Peyer's patch (tissue), 4 donors: ENCODE results near the gene TMCO4.

Experiments
- POLR2A ChIP-seq, 2 donors: fragments of 450-650 bp; IDR thresholded peaks; one replicate each; pipeline ENCODE4 v1.5.1; 2017; ENCODE audit warnings: antibody characterized with exemption in 2 of 2, mild to moderate bottlenecking in 2 of 2, moderate library complexity in 2 of 2
- TF ChIP-seq, protein P1 (sequence below), 6 experiments: fragments of 450-650 bp in 4 of 6; fragments of 200-600 bp in 2 of 6; sonication (generic) in 1 of 6; IDR thresholded peaks; one replicate each; pipeline ENCODE4 v1.5.1; 2017 to 2019; ENCODE audit warnings: antibody characterized with exemption in 6 of 6, mild to moderate bottlenecking in 3 of 6, moderate library complexity in 1 of 6

DNA sequence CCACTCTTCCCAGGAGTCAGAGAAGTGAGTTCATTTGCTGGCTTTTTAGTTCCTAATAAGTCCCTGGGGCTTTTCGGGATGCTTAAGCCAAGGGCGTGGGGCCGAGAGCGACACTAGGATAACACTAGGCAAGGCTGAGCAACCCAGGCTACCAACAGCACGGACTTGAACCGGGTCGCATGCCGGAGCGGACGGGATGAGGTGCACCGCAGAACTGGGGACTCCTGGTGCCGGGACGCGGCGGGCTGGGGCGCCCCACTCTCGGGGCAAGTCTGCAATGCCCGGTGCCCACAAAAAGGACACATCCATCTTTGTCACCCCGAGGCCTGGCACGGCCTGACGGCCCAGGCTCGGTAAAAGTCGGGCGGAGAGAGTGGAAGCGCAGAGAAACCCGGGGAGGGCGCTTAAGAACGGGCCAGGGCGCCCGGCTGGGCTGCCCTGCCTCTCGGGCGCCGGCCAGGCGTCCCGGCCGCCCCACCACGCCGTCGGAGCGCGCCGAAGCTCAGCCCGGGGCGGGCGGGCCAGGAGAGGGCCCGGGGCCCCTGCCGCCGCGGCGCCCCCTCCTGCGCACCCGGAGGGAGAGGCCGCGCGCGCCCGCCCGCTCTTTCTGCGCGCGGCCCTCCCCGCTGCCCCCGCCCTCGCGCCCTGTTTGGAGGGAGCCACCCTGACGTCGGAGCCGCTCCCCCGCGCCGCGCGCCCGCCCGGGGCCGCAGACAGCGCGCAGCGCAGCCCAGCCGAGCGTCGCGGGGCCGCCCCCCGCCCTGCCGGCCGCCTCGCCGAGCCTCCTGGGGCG, 155.9 kb downstream of the TMCO4 start, which contains the start of gene NBL1:
- TF ChIP-seq, protein P1, sequence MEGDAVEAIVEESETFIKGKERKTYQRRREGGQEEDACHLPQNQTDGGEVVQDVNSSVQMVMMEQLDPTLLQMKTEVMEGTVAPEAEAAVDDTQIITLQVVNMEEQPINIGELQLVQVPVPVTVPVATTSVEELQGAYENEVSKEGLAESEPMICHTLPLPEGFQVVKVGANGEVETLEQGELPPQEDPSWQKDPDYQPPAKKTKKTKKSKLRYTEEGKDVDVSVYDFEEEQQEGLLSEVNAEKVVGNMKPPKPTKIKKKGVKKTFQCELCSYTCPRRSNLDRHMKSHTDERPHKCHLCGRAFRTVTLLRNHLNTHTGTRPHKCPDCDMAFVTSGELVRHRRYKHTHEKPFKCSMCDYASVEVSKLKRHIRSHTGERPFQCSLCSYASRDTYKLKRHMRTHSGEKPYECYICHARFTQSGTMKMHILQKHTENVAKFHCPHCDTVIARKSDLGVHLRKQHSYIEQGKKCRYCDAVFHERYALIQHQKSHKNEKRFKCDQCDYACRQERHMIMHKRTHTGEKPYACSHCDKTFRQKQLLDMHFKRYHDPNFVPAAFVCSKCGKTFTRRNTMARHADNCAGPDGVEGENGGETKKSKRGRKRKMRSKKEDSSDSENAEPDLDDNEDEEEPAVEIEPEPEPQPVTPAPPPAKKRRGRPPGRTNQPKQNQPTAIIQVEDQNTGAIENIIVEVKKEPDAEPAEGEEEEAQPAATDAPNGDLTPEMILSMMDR (IDR thresholded peaks at IDR 0.05), result peak in 2 of 6 experiments; percentile 1 to 11
- TF ChIP-seq POLR2A (IDR thresholded peaks at IDR 0.05), result peak in 1 of 2 donors; percentile 78
